K562 (cell line): ENCODE data around the gene ZNF763. TPM values are rescaled to one million over a fixed set of nuclear protein-coding genes. Genes with fewer than 3 reads are reported as not detected.

ENCODE experiments used
- BDP1 ChIP-seq: IDR thresholded peaks from 3 replicates; pipeline ENCODE4 v1.6.1; 2011; ENCODE audit not compliant: insufficient read length, insufficient read depth
- BRCA1 ChIP-seq, 2 experiments: fragments of 450-650 bp in 1 of 2; sonication (generic) in 1 of 2; formaldehyde crosslinking in 1 of 2; IDR thresholded peaks; 2 replicates each; pipeline versions ENCODE4 v1.5.0 to v1.6.1; 2017 to 2020; ENCODE audit warnings: mild to moderate bottlenecking in 1 of 2, missing genetic modification reagents in 1 of 2
- CCAR2 ChIP-seq: fragments of 200-400 bp; formaldehyde crosslinking; IDR thresholded peaks from 2 replicates; pipeline ENCODE4 v1.6.1; 2017; ENCODE audit warnings: mild to moderate bottlenecking, low read depth, low read length
- COPS2 ChIP-seq: fragments of 450-650 bp; conservative IDR thresholded peaks from 2 replicates; pipeline ENCODE4 v1.6.1; 2016; ENCODE audit warnings: mild to moderate bottlenecking, moderate library complexity
- MXD1 ChIP-seq: fragments of 250-450 bp; sonication (Bioruptor Pico); IDR thresholded peaks from 2 replicates; pipeline ENCODE4 v1.8.0; 2021; ENCODE audit warnings: borderline replicate concordance, mild to moderate bottlenecking, moderate library complexity; ENCODE audit not compliant: poor library complexity, severe bottlenecking
- NR4A1 ChIP-seq, 2 experiments: fragments of 250-450 bp in 1 of 2; fragments of 450-650 bp in 1 of 2; sonication (Bioruptor Pico) in 1 of 2; IDR thresholded peaks; 2 replicates each; pipeline versions ENCODE4 v1.4.0 to v1.6.1; 2016 to 2020; ENCODE audit warnings: mild to moderate bottlenecking in 2 of 2, missing compliant biosample characterization in 1 of 2, missing genetic modification characterization in 1 of 2, moderate library complexity in 1 of 2
- NUFIP1 ChIP-seq: fragments of 450-650 bp; IDR thresholded peaks from 2 replicates; pipeline ENCODE4 v1.6.1; 2018; ENCODE audit not compliant: partially characterized antibody
- RBM39 ChIP-seq: fragments of 200-400 bp; formaldehyde crosslinking; optimal IDR thresholded peaks from 2 replicates; pipeline ENCODE3; 2018; ENCODE audit warnings: low read depth, low read length
- SPI1 ChIP-seq: IDR thresholded peaks from 2 replicates; pipeline ENCODE4 v1.6.1; 2011; ENCODE audit warnings: low read depth, low read length, control low read depth, borderline replicate concordance
- SRSF9 ChIP-seq: fragments of 200-400 bp; formaldehyde crosslinking; IDR thresholded peaks from 2 replicates; pipeline ENCODE4 v1.6.1; 2017; ENCODE audit warnings: low read depth, low read length, borderline replicate concordance
- ZC3H8 ChIP-seq: fragments of 450-650 bp; IDR thresholded peaks from 2 replicates; pipeline ENCODE4 v1.6.1; 2017
- ZNF12 ChIP-seq: sonication (generic); formaldehyde crosslinking; IDR thresholded peaks from 2 replicates; pipeline ENCODE4 v1.4.0; 2020; ENCODE audit warnings: mild to moderate bottlenecking, missing genetic modification reagents
- ZNF124 ChIP-seq: sonication (generic); formaldehyde crosslinking; IDR thresholded peaks from 2 replicates; pipeline ENCODE4 v1.8.1; 2022; ENCODE audit warnings: missing genetic modification reagents
- ZNF75A ChIP-seq: fragments of 450-650 bp; formaldehyde crosslinking; IDR thresholded peaks from 2 replicates; pipeline ENCODE4 v1.4.0; 2020; ENCODE audit warnings: mild to moderate bottlenecking
- polyA plus RNA-seq, 8 experiments: library from polyadenylated mRNA; depleted of rRNA in 4 of 8; stranded (reverse) in 5 of 8; unstranded in 3 of 8; fragments of >200 nt; fragmentation: Nextera tagmentation in 2 of 8; fragmentation: Illumina TruSeq in 1 of 8; extraction: Ambion mirVana in 2 of 8; extraction: Trizol in 1 of 8; gene quantifications; 2 replicates each; pipeline versions ENCODE4 v1.2.1 to v1.2.3, GENCODE V29; 2011 to 2014; ENCODE audit warnings: inconsistent platforms in 1 of 8, missing spikeins in 1 of 8
- total RNA-seq, 7 experiments: library from RNA; depleted of rRNA in 6 of 7; stranded (reverse); fragments of >200 nt in 6 of 7; fragmentation: Illumina TruSeq in 2 of 7; extraction: Trizol in 2 of 7; gene quantifications; 2 replicates each; pipeline versions ENCODE4 v1.2.1 to v1.2.3, GENCODE V29; 2011 to 2021; ENCODE audit warnings: low replicate concordance in 1 of 7
- TF ChIP-seq, protein P1 (sequence below): fragments of 200-600 bp; sonication (generic); IDR thresholded peaks from one replicate; pipeline ENCODE4 v1.6.1; 2012; ENCODE audit warnings: mild to moderate bottlenecking, low read depth, low read length, inconsistent platforms
- TF ChIP-seq, protein P2 (sequence below): fragments of 450-650 bp; IDR thresholded peaks from 2 replicates; pipeline ENCODE4 v1.6.1; 2016; ENCODE audit warnings: low read depth, mild to moderate bottlenecking, moderate library complexity

Gene ZNF763
- total and polyA plus RNA-seq, 9 of the 15 experiments (the other 6 are each of a cell fraction or from before 2014, with no cell fraction given): 0.08 to 0.28 (median 0.16) TPM; not detected in 3

GRCh38 chr19:11924886-11925650 is 39.8 kb upstream of the ZNF763 start, which contains the start of gene ZNF700 (continued):
- TF ChIP-seq NR4A1 (CRISPR knock-in tag; IDR thresholded peaks at IDR 0.05) (no peak), NR4A1 (tag; IDR thresholded peaks at IDR 0.05) (peak; percentile 34; the same call in 1 of the 2 replicates), ZNF75A (CRISPR knock-in tag) (no peak), BRCA1 (IDR thresholded peaks at IDR 0.05) (no peak), BRCA1 (CRISPR knock-in tag; IDR thresholded peaks at IDR 0.05) (no peak), NUFIP1 (no peak), MXD1 (no peak), CCAR2 (no peak), SRSF9 (no peak), ZNF124 (CRISPR knock-in tag) (no peak), COPS2 (no peak), RBM39 (no peak), SPI1 (peak; percentile 40; the same call in 1 of the 2 replicates), BDP1 (no peak), ZC3H8 (no peak), ZNF12 (CRISPR knock-in tag) (peak; percentile 60; the same call in 1 of the 2 replicates)
- TF ChIP-seq, protein P1, sequence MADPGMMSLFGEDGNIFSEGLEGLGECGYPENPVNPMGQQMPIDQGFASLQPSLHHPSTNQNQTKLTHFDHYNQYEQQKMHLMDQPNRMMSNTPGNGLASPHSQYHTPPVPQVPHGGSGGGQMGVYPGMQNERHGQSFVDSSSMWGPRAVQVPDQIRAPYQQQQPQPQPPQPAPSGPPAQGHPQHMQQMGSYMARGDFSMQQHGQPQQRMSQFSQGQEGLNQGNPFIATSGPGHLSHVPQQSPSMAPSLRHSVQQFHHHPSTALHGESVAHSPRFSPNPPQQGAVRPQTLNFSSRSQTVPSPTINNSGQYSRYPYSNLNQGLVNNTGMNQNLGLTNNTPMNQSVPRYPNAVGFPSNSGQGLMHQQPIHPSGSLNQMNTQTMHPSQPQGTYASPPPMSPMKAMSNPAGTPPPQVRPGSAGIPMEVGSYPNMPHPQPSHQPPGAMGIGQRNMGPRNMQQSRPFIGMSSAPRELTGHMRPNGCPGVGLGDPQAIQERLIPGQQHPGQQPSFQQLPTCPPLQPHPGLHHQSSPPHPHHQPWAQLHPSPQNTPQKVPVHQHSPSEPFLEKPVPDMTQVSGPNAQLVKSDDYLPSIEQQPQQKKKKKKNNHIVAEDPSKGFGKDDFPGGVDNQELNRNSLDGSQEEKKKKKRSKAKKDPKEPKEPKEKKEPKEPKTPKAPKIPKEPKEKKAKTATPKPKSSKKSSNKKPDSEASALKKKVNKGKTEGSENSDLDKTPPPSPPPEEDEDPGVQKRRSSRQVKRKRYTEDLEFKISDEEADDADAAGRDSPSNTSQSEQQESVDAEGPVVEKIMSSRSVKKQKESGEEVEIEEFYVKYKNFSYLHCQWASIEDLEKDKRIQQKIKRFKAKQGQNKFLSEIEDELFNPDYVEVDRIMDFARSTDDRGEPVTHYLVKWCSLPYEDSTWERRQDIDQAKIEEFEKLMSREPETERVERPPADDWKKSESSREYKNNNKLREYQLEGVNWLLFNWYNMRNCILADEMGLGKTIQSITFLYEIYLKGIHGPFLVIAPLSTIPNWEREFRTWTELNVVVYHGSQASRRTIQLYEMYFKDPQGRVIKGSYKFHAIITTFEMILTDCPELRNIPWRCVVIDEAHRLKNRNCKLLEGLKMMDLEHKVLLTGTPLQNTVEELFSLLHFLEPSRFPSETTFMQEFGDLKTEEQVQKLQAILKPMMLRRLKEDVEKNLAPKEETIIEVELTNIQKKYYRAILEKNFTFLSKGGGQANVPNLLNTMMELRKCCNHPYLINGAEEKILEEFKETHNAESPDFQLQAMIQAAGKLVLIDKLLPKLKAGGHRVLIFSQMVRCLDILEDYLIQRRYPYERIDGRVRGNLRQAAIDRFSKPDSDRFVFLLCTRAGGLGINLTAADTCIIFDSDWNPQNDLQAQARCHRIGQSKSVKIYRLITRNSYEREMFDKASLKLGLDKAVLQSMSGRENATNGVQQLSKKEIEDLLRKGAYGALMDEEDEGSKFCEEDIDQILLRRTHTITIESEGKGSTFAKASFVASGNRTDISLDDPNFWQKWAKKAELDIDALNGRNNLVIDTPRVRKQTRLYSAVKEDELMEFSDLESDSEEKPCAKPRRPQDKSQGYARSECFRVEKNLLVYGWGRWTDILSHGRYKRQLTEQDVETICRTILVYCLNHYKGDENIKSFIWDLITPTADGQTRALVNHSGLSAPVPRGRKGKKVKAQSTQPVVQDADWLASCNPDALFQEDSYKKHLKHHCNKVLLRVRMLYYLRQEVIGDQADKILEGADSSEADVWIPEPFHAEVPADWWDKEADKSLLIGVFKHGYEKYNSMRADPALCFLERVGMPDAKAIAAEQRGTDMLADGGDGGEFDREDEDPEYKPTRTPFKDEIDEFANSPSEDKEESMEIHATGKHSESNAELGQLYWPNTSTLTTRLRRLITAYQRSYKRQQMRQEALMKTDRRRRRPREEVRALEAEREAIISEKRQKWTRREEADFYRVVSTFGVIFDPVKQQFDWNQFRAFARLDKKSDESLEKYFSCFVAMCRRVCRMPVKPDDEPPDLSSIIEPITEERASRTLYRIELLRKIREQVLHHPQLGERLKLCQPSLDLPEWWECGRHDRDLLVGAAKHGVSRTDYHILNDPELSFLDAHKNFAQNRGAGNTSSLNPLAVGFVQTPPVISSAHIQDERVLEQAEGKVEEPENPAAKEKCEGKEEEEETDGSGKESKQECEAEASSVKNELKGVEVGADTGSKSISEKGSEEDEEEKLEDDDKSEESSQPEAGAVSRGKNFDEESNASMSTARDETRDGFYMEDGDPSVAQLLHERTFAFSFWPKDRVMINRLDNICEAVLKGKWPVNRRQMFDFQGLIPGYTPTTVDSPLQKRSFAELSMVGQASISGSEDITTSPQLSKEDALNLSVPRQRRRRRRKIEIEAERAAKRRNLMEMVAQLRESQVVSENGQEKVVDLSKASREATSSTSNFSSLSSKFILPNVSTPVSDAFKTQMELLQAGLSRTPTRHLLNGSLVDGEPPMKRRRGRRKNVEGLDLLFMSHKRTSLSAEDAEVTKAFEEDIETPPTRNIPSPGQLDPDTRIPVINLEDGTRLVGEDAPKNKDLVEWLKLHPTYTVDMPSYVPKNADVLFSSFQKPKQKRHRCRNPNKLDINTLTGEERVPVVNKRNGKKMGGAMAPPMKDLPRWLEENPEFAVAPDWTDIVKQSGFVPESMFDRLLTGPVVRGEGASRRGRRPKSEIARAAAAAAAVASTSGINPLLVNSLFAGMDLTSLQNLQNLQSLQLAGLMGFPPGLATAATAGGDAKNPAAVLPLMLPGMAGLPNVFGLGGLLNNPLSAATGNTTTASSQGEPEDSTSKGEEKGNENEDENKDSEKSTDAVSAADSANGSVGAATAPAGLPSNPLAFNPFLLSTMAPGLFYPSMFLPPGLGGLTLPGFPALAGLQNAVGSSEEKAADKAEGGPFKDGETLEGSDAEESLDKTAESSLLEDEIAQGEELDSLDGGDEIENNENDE: no peak
- TF ChIP-seq, protein P2, sequence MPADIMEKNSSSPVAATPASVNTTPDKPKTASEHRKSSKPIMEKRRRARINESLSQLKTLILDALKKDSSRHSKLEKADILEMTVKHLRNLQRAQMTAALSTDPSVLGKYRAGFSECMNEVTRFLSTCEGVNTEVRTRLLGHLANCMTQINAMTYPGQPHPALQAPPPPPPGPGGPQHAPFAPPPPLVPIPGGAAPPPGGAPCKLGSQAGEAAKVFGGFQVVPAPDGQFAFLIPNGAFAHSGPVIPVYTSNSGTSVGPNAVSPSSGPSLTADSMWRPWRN: no peak
